OCI-LY3 (cell line): ENCODE data around the gene SVIL.
"Not testable (repeated sequence)": the region's sequence is repeated elsewhere in the genome, so short reads cannot be mapped to it uniquely, and the experiment has no call there.

Experiments
- H2AFZ ChIP-seq: fragments of 200-600, 300-600 bp; shearing (Covaris generic); 2 replicates; pipeline ENCODE4 v1.6.0; 2014; ENCODE audit warnings: antibody characterized with exemption, low read depth, low read length
- H3K27ac ChIP-seq: fragments of 200-600, 300-600 bp; sonication (generic); 2 replicates; pipeline ENCODE4 v1.5.1; 2014; ENCODE audit warnings: mild to moderate bottlenecking, low read length, moderate library complexity, mixed read lengths
- H3K27me3 ChIP-seq: fragments of 200-600, 300-600 bp; sonication (generic); 2 replicates; pipeline ENCODE4 v1.6.1; 2014; ENCODE audit warnings: low read depth, low read length, mixed read lengths
- H3K36me3 ChIP-seq: fragments of 200-600, 300-600 bp; sonication (generic); replicated peaks from 2 replicates; pipeline ENCODE3; 2014; ENCODE audit warnings: low read depth, low read length, mixed read lengths
- H3K4me1 ChIP-seq: fragments of 300-600, 200-600 bp; sonication (generic); 2 replicates; pipeline ENCODE4 v1.6.1; 2014; ENCODE audit warnings: low read length, mixed read lengths
- H3K4me2 ChIP-seq: fragments of 200-600, 300-600 bp; sonication (generic); 2 replicates; pipeline ENCODE4 v1.6.1; 2014; ENCODE audit warnings: low read length, mixed read lengths
- H3K4me3 ChIP-seq: fragments of 300-600, 200-600 bp; sonication (generic); 2 replicates; pipeline ENCODE4 v1.5.1; 2014; ENCODE audit warnings: antibody characterized with exemption, mild to moderate bottlenecking, low read length, moderate library complexity
- H3K79me2 ChIP-seq: fragments of 300-600, 200-600 bp; shearing (Covaris generic); 2 replicates; pipeline ENCODE4 v1.6.1; 2014; ENCODE audit warnings: mild to moderate bottlenecking, low read length, mixed read lengths
- H3K9ac ChIP-seq: fragments of 300-600, 200-600 bp; shearing (Covaris generic); 2 replicates; pipeline ENCODE4 v1.6.0; 2014; ENCODE audit warnings: mild to moderate bottlenecking, low read length, moderate library complexity
- H3K9me3 ChIP-seq: fragments of 200-600, 300-600 bp; shearing (Covaris generic); 2 replicates; pipeline ENCODE4 v1.6.1; 2014; ENCODE audit warnings: low read length, mixed read lengths; ENCODE audit not compliant: insufficient read depth
- H4K20me1 ChIP-seq: fragments of 200-600, 300-600 bp; sonication (generic); 2 replicates; pipeline ENCODE4 v1.6.1; 2016; ENCODE audit warnings: low read length, mixed read lengths; ENCODE audit not compliant: insufficient read depth
- EZH2phosphoT487 ChIP-seq: fragments of 200-600 bp; shearing (Covaris generic); IDR thresholded peaks from 2 replicates; pipeline ENCODE4 v1.6.1; 2018; ENCODE audit warnings: antibody characterized with exemption, mixed run types, low read depth
- TF ChIP-seq, protein P1 (sequence below): fragments of 200-600, 300-600 bp; sonication (generic); IDR thresholded peaks from 2 replicates; pipeline ENCODE4 v1.5.1; 2014; ENCODE audit warnings: antibody characterized with exemption, low read length, low read depth

The SVIL gene

DNA sequence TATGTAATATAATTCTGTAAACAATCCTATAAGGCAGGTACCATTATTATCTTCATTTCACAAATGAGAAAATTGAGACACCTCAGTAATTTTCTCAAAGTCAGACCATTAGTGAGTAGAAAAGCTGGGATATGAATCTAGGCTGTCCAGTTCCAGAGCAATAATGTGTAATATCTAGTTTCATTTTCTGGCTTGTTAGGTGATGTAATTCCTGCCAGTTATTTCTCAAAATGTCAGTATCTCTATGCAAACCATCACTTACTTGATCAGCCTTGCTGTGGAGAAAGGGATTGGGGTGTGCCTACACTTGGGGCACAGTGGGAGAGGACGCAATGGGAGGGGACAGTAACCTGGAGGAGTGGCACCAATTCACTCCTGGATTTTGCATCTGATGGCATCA is 188.4 kb downstream of the SVIL start:
- Histone ChIP-seq H3K4me1 (peaks cover 8% of the 10 kb centered on the region; the same call in 1 of the 2 replicates), H3K27ac (no peak overlapping the region), H3K9me3 (no peaks in the 10 kb centered on the region), H3K4me2 (no peak overlapping the region), H3K79me2 (no peaks in the 10 kb centered on the region), H3K9ac (no peak overlapping the region), H3K4me3 (no peak overlapping the region), H3K27me3 (no peaks in the 10 kb centered on the region), H4K20me1 (no peaks in the 10 kb centered on the region), H3K36me3 (no peaks in the 10 kb centered on the region), H2AFZ (no peak overlapping the region)
- no peak for TF ChIP-seq EZH2phosphoT487
- TF ChIP-seq, protein P1, sequence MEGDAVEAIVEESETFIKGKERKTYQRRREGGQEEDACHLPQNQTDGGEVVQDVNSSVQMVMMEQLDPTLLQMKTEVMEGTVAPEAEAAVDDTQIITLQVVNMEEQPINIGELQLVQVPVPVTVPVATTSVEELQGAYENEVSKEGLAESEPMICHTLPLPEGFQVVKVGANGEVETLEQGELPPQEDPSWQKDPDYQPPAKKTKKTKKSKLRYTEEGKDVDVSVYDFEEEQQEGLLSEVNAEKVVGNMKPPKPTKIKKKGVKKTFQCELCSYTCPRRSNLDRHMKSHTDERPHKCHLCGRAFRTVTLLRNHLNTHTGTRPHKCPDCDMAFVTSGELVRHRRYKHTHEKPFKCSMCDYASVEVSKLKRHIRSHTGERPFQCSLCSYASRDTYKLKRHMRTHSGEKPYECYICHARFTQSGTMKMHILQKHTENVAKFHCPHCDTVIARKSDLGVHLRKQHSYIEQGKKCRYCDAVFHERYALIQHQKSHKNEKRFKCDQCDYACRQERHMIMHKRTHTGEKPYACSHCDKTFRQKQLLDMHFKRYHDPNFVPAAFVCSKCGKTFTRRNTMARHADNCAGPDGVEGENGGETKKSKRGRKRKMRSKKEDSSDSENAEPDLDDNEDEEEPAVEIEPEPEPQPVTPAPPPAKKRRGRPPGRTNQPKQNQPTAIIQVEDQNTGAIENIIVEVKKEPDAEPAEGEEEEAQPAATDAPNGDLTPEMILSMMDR, result no peak

DNA sequence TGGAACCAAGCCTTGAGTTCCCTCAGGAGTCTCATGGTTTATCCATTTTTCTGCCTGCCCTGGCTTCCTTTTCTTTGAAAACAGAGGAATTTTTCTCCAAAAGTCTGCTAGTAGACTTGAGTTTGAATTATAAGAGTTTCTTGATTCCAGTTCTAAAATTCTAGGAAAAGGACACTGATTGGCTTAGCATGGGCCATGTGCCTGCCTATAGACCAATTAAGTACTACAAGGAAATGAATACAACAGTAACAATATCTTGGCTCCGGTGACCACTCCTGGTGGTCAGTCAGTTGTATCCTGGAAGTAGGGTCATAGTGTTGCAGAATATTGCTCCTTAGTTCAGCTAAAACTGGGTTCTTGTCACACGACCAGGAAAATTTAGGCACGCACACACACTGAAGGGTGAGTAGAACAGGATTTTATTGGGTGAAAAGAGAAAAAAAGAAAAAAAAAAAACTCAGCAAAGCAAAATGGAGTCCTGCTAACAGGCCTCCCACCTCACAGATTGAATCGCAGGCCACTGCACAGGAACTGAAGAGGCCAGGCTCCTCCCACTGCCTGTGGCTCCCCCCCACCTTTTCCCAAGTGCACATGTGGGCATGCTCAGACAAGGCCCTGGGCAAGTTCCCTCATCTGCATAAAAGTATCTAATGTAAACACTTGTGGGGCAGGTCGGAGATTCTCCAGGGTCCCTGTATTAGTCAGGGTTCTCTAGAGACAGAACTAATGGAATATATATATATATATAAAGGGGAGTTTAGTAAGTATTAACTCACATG is 190.8 kb downstream of the SVIL start:
- H3K27me3 ChIP-seq, result no peaks in the 10 kb centered on the region
- H3K79me2 ChIP-seq, result no peaks in the 10 kb centered on the region
- H2AFZ ChIP-seq, result no peak overlapping the region
- H3K27ac ChIP-seq, result no peak overlapping the region
- peaks cover 8% of the 10 kb centered on the region; the same call in 1 of the 2 replicates for H3K4me1 ChIP-seq
- H3K4me2 ChIP-seq, result no peak overlapping the region
- no peak overlapping the region for H3K9ac ChIP-seq
- no peak for TF ChIP-seq EZH2phosphoT487
- TF ChIP-seq, protein P1, result no peak
- H3K4me3 ChIP-seq, result no peak overlapping the region
- no peaks in the 10 kb centered on the region for H4K20me1 ChIP-seq
- H3K9me3 ChIP-seq, result no peaks in the 10 kb centered on the region
- H3K36me3 ChIP-seq, result no peaks in the 10 kb centered on the region

DNA sequence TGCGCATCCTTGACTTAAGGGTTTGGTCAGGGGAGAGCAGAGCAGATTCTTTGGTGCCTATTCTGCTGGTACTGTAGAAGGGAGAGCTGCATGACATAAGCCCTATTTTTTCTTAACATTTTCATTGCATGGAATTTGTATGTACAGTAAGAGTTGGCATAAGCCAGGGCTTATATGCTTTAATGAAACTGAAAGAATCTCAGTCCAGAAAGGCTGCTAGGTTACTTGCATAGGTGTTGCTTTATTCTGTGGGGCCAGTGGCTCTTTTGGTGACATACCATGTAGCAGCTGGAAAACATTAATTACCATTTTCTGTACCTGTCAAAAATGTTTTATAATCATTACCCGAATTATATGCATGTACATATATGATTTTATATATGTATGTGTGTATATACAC is 193.8 kb downstream of the SVIL start:
- Histone ChIP-seq H3K79me2 (no peaks in the 10 kb centered on the region), H2AFZ (no peak overlapping the region), H3K4me2 (no peak overlapping the region), H3K27me3 (no peaks in the 10 kb centered on the region), H3K9ac (no peak overlapping the region), H3K36me3 (no peaks in the 10 kb centered on the region), H4K20me1 (no peaks in the 10 kb centered on the region), H3K27ac (no peak overlapping the region), H3K4me1 (peaks cover 4% of the 10 kb centered on the region; the same call in 1 of the 2 replicates), H3K4me3 (no peak overlapping the region), H3K9me3 (no peaks in the 10 kb centered on the region)
- TF ChIP-seq EZH2phosphoT487, result no peak
- TF ChIP-seq, protein P1, result no peak

DNA sequence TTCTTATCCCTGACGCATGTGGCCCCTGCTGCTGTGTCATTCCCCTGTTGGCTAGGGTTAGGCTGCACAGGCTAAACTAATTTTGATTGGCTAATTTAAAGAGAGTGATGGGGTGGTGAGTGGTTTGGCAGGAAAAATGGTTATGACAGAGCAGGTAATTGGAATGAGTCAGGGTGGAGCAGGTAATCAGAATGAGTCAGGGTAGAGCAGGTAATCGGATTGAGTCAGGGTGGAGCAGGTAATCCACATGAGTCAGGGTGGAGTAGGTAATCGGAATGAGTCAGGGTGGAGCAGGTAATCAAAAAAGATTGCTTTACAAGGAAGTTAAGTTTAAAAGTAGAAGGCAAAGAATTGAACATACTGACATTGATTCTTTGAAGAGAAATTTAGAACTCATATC is 195.8 kb downstream of the SVIL start:
- not testable (repeated sequence) for H3K9me3 ChIP-seq, H4K20me1 ChIP-seq, H3K79me2 ChIP-seq, H3K36me3 ChIP-seq, H3K4me2 ChIP-seq, H3K4me1 ChIP-seq, H2AFZ ChIP-seq, H3K9ac ChIP-seq, H3K4me3 ChIP-seq, H3K27ac ChIP-seq, H3K27me3 ChIP-seq
